GM18526 (cell line): Measurements from ENCODE around the gene CORO6.

Experiments used
- POLR2A ChIP-seq: IDR thresholded peaks from 3 replicates; pipeline ENCODE4 v1.6.1; 2011; ENCODE audit not compliant: insufficient read length; ENCODE audit errors: extremely low read depth

The CORO6 gene

DNA sequence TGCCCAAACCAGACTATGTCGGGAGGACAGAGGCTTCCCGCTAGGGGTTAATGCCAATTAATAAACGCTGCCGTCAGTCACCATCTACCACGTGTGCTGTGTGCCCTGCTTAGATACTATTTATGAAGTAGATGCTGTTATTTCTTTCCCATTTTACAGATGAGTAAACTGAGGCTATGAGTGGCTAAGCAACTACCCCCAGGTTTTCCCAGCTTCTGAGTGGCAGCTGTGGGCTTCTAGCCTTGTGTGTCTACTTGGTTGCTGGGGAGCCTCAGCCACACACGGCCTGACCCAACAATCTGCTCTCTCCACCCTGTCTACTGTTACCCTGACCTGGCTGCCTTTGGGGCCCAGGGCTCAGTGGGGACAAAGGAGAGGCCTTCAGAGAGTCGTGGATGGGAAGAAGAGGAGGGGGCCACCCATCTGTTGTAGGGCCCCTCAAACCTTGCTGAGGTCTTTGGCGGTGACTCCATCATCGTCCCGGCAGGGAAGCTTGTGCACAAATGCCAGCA lies 40.4 kb downstream of the CORO6 start:
- no peak for TF ChIP-seq POLR2A

DNA sequence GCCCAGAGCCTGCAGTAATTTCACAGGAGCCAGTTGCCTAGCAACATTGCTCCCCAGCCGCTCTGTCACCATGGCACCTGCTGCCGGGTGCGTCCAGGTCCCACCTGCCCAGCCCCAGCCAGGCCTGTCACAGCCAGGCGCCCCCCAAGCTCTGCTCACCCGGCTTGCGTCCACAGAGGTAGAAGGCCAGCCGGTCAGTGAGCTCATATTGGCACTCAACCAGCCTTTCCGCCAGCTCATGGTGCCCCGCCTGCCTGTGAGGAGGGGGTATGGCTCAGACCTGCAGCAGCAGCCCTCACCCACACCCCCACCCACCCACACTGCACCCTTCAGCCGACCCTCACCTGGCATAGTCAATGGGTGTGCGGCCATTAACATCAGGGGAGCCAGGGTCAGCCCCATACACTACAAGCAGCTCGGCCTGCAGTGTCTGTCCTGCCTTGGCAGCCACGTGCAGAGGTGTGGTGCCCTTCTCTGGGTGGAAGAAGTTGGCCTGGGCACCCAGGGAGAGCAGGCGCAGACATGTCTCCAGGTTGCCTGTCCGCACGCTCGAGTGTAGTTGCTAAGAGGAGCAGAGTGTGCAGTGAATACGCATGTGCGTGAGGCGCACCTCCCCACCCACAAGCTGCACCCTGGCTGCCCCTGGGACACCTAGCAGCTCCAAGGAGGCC lies 41.0 kb downstream of the CORO6 start:
- TF ChIP-seq POLR2A: no peak

- TF ChIP-seq POLR2A: no peak
Observed at GRCh38 chr17:29579866-29580771, 42.6 kb downstream of the CORO6 start.

DNA sequence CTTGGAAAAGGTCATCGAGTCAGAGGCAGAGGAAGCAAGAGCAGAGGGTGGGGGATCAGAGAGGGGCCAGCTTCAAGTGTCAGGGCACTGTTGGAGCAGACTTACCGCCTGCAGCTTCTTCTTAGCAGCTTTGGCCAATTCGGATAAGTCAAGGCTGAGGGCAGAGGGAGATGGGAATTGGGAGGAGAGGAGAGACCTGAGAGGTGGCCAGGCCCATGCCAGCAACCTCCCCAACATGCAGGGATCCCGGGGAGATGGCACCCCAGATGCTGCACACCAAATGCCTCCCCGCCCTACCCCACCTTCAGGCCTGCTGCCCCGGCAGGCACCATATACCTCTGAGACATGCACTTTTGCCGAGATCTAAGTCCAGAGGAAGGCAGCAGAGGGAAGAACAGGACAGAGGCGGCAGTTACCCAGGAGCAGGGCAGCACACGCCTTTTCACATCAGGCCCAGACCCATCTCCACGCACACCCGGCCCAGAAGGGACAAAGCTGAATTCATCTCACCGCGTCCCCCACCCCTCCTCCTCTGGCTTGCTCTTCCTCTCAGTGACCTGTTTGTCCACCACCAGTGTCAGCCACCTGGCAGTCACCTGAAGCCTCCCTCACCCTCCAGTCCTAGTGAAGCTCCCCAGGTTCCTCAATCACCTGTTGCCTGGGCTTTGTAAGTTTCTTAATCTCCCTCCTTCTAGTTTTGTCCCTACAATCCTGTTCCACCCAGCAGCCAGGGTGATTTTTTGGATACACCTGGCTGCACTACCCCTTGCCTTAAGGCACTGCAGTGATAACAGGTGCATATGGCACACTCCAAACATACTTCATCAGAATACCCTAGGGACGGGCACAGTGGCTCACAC lies 43.9 kb downstream of the CORO6 start:
- TF ChIP-seq POLR2A: no peak

DNA sequence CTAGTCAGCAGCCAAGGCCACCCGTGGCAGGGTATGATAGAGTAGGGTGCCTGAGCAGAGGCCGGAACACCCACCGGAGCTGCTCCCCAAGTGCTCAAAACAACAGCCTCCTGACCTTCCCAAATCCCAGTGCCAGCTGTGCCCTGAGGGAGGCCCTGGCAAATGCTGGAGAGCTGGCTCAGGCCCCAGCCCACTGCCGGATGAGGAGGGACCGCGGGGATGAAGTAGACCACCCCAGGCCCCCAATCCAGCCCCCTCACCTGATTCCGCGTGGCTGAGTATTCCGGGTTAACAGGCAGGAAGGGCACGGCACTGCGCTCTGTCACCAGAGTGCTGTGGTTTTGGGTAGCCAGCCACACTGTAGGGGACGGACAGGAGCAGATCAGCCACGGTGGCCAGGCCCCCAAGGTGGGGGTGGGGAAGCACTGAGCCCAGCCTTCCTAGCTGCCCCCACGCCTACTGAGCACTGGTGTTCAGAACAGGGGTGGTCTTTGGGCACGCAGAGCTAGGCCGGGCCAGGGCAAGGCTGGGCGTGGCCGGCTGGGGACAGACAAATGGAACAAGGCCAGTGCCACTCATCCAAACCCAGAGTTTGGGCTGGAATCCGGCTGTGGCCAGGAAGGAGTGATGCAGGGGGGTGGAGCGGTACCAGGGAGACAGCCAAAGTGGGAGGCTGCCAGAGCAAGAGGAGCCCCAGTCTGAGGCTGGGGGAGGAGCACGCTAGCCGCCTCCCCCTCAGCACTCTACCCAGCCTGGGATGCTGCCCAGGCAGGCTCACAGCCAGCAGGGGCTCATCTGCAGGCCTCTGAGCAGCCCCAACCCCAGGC lies 45.1 kb downstream of the CORO6 start:
- TF ChIP-seq POLR2A: no peak

DNA sequence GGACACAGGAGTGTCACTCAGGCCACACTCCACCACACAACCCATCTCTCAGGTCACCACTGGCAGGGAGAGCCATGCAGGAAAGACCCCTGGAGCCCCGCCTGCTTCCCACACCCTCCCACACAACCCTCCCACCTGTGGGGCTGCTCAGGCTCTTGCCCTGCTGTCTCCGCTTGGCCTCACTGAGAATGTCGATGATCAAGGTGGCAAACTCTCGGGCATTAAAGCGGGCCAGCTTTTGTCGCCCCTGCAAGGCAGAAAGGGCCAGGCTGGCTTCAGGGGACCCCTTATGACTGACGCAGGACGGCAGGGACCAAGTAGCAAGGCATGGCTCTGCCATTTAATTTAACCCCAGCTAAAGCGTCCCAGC lies 45.7 kb downstream of the CORO6 start:
- no peak for TF ChIP-seq POLR2A

DNA sequence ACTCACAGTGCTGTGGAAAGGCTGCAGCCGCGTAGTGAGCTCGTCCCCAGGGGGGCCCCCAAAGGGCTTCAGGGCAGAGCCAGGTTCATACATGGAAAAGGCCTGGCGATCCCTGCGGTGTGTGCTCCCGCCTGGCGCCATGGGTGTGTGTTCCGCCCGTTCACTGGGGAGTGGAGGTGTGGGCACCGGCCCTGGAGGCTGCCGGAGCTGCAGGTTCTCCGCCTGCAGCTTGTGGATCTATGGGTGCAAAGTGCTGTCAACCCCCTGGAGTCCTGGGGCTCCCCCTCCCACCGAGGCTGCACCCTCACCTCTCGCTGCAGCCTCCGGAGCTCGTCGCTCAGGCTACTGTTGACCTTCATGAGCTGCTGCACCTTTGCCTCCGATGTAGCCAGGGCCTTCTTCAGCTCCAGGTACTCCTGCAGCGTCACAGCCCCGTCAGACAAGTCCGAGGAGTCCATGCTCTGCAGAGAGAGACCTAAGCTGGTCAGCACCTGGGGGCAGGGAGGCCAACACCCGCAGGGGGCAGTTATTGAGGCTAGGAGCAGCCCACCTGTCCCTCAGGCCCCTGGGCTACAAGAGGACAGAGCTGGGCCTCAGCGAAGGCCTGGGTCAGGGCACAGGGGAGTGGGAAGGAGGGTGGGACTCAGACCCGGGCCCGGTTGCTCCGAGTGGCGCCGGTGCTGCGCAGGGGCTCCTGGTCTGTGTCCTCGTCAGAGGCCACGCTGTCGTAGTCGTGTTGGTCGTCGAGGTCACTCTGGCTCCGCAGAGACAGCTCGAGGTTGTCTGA lies 46.3 kb downstream of the CORO6 start:
- TF ChIP-seq POLR2A: no peak

DNA sequence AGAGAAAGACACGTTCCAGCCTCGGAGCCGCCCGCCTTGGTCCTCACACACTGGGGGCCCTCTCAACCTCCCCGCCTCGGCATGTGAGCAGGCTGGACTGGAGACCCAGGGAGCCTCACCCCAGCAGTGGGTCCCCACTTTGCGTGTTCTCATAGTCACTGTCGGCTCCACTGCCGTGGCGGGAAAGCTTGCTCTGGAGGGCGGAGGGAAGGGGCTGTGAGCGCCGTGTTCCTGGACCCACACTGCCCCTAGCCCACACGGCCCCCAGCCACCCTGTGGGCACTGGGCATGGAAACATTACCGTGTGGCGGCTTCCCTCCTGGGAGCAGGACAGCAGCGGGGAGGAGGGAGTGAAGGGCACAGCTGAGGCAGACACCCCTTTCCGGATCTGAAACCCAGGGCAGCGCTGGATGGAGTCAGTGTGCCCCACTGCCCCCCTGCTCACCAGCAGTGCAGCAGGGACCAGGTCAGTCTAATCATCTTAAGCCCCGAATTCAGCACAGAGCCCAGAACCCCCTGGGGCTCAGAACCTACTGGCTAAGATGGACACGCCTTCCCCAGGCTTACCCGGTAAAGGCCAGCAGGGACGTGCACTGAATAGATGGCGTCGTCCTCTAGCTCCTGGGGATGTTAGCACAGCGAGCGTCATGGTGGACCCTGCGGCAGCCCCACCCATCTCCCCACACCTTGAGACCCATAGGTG lies 47.0 kb downstream of the CORO6 start:
- TF ChIP-seq POLR2A: no peak

DNA sequence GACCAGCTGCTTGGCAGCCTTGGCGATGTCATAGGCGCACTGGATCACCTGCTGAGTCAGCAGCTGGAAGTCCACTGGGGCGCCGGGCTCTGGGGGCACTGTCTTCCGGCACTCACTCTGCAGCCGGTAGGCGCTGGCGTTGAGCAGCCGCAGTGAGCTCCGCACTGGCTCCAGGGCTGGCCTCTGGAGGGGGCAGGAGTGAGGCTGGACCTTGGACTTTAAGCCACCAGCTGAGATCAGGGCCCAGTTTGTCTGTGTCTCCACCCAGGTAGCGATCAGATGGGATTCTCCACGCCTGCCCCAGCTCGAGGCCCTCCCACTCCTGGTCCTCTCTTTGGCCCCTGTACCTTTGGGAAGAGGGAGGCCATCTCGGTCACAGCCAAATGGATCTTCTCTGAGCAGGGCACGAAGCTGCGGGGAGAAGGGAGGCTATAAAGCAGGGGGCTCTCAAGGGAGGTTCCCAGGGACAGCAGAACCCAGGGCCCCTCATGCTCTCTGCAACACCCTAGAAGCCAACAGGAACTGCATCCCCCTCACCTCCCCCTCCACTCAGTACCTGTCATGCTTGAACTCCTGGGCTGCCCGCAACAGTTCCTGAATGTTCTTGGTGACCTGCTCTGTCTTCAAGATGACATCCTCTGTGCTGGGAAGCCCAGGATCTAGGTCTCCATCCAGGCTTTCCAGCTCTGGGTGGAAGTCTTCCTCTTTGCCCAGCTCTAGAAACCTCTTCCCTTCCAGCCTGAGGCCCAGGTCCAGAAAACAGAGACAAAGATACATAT lies 47.8 kb downstream of the CORO6 start:
- TF ChIP-seq POLR2A: no peak

DNA sequence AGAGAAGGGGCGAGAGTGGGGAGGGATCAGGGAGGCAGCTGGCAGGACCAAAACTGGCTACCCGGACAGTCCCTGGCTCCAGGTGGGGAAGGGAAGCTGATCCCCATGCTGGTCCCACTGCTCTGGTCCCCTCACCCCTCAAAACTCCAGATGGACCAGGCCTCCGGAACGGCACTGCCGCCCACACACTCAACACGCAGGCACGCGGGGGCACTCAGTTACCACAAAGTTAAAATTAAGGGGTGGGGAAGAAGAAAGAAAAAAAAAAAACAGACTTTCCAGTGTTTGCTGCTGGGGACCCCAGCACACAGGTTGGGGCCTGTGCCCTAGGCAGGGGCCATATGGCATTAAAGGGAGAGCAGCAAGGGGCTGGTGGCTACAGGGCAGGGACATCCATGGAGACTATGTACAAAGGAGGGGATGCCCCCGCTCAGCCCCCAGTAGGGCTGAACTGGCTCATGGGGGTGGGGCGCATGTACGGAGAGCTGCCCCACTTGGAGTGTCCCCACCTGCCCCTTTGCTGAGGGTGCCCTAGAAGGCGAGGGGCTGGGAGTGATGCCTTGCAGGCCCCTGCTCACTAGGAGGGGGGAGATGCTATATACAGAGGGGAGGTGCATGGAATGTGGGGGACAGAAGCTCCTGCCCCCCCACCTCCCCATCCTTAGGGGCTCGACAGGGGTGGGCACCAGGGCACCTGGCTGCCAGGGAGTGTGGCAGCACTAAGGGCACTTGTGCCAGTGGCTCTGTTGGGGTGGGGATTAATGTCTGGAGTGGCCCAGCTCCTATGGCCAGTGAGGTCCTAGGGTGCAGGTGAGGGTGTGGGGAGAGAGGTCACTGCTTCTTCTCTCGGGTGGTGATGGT lies 48.6 kb downstream of the CORO6 start:
- TF ChIP-seq POLR2A: no peak

- no peak for TF ChIP-seq POLR2A
Observed at GRCh38 chr17:29573558-29573869, 49.2 kb downstream of the CORO6 start.
